PFSK-1 (cell line): Measurements from ENCODE around the gene ARHGAP15.

ENCODE experiments used
- POLR2AphosphoS5 ChIP-seq: IDR thresholded peaks from 2 replicates; pipeline ENCODE4 v1.6.1; 2012; ENCODE audit warnings: low read depth, mild to moderate bottlenecking, control low read depth, low read length, moderate library complexity
- SIN3A ChIP-seq: IDR thresholded peaks from 2 replicates; pipeline ENCODE4 v1.6.1; 2012; ENCODE audit warnings: mild to moderate bottlenecking, low read length, moderate library complexity, borderline replicate concordance; ENCODE audit not compliant: insufficient read depth
- TF ChIP-seq, protein P1 (sequence below), 2 experiments: IDR thresholded peaks; 2 replicates each; pipeline versions ENCODE4 v1.6.1 to v1.8.0; 2011 to 2012; ENCODE audit warnings: low read depth in 2 of 2, low read length in 2 of 2, control low read depth in 1 of 2, inconsistent platforms in 1 of 2, mild to moderate bottlenecking in 1 of 2, moderate library complexity in 1 of 2; ENCODE audit not compliant: insufficient read depth in 1 of 2

DNA sequence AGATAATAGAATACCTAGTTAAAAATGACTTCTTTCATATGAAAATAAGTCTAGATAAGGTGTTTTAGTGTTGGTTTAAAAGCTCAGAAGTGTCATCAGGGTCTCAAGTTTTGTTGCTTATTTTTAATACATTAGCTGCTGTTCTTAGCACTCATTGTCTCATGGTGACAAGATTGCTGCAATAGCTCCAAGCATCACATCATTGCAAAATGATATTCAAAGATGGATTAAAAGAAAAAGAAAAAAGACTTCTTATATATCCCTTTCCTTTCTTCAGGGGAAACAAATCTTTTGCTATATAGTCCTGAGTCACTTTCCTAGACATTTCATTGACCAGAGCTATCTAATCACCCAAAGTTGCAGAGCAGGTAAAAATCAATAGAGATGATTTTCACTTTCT, 386.1 kb downstream of the ARHGAP15 start:
- no peak for TF ChIP-seq SIN3A
- TF ChIP-seq POLR2AphosphoS5 = no peak
- TF ChIP-seq, protein P1, sequence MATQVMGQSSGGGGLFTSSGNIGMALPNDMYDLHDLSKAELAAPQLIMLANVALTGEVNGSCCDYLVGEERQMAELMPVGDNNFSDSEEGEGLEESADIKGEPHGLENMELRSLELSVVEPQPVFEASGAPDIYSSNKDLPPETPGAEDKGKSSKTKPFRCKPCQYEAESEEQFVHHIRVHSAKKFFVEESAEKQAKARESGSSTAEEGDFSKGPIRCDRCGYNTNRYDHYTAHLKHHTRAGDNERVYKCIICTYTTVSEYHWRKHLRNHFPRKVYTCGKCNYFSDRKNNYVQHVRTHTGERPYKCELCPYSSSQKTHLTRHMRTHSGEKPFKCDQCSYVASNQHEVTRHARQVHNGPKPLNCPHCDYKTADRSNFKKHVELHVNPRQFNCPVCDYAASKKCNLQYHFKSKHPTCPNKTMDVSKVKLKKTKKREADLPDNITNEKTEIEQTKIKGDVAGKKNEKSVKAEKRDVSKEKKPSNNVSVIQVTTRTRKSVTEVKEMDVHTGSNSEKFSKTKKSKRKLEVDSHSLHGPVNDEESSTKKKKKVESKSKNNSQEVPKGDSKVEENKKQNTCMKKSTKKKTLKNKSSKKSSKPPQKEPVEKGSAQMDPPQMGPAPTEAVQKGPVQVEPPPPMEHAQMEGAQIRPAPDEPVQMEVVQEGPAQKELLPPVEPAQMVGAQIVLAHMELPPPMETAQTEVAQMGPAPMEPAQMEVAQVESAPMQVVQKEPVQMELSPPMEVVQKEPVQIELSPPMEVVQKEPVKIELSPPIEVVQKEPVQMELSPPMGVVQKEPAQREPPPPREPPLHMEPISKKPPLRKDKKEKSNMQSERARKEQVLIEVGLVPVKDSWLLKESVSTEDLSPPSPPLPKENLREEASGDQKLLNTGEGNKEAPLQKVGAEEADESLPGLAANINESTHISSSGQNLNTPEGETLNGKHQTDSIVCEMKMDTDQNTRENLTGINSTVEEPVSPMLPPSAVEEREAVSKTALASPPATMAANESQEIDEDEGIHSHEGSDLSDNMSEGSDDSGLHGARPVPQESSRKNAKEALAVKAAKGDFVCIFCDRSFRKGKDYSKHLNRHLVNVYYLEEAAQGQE (IDR thresholded peaks at IDR 0.05; ENCODE audit: insufficient read depth in 1 of 2, low read depth in 2 of 2, low read length in 2 of 2) = no peak
